RWPE2 (cell line): ENCODE measurements around the gene UGGT2.

Source experiments
- ATAC-seq: fragments of 200-7000 bp; cut with Tn5 transposase; 3 replicates; pipeline ENCODE4 v1.9.1; 2021; ENCODE audit warnings: low read depth
- DNase-seq: peaks from one replicate; pipeline ENCODE4 v3.0.0-alpha.2; 2020; ENCODE audit warnings: low spot score
- H3K27ac ChIP-seq: fragments of 450-650 bp; 2 replicates; pipeline ENCODE4 v1.5.1; 2017; ENCODE audit warnings: mild to moderate bottlenecking; ENCODE audit not compliant: poor library complexity, severe bottlenecking
- H3K27me3 ChIP-seq: fragments of 250-450 bp; sonication (Bioruptor Pico); 2 replicates; pipeline ENCODE4 v1.5.1; 2021; ENCODE audit warnings: mild to moderate bottlenecking, moderate library complexity; ENCODE audit not compliant: insufficient read depth, poor library complexity, severe bottlenecking
- H3K36me3 ChIP-seq: fragments of 250-450 bp; sonication (Bioruptor Pico); 2 replicates; pipeline ENCODE4 v1.5.1; 2020; ENCODE audit warnings: low read depth, mild to moderate bottlenecking, moderate library complexity
- H3K4me1 ChIP-seq: fragments of 250-450 bp; sonication (Bioruptor Pico); 2 replicates; pipeline ENCODE4 v1.5.1; 2021; ENCODE audit warnings: mild to moderate bottlenecking, moderate library complexity; ENCODE audit not compliant: insufficient read depth, poor library complexity, severe bottlenecking
- H3K4me3 ChIP-seq: fragments of 250-450 bp; sonication (Bioruptor Pico); 2 replicates; pipeline ENCODE4 v1.5.1; 2021; ENCODE audit warnings: mild to moderate bottlenecking, moderate library complexity; ENCODE audit not compliant: severe bottlenecking
- H3K9me3 ChIP-seq: fragments of 250-450 bp; sonication (Bioruptor Pico); 2 replicates; pipeline ENCODE4 v1.5.1; 2021; ENCODE audit warnings: mild to moderate bottlenecking, moderate library complexity; ENCODE audit not compliant: severe bottlenecking
- TF ChIP-seq, protein P1 (sequence below): fragments of 450-650 bp; IDR thresholded peaks from one replicate; pipeline ENCODE4 v1.5.1; 2017; ENCODE audit warnings: mild to moderate bottlenecking, moderate library complexity; ENCODE audit not compliant: poor library complexity, severe bottlenecking

The UGGT2 gene

DNA sequence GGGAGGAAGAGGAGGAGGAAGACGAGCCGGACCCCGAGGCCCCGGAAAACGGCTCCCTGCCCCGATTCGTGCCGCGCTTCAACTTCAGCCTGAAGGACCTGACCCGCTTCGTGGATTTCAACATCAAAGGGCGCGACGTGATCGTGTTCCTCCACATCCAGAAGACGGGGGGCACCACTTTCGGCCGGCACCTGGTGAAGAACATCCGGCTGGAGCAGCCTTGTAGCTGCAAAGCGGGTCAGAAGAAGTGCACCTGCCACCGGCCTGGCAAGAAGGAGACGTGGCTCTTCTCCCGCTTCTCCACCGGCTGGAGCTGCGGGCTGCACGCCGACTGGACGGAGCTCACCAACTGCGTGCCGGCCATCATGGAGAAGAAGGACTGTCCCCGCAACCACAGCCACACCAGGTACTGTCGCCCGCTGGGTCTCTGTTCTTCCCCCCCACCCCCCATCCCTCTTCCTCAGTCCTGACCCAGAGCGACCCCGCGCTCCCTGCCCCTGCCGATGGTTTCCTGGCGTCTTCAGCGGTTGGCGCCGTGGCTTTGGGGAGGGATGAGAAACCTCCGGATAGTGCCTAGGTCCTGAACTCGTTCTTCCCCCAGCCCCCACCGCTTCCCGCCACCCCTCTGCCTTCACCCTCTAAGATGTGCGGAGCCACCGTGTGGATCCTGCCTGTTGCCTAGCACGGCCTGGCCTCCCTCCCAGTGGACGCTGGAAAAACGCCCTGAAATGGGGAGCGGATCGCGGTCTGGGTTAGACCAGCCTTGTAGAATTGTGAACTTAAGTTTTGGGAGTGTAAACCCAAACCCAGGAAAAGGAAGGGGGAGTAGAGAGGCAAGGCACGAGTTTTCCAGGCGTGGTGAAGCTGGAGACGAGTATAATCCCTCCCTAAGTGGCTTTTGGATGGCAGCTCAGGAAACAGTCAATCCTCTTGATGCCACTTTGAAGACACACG, 38.2 kb upstream of the UGGT2 start:
- H3K36me3 ChIP-seq, result no peaks in the 10 kb centered on the region
- H3K27ac ChIP-seq, result no peak overlapping the region
- ATAC-seq (peak; percentile 30; the same call in 1 of the 3 replicates), DNase-seq (no peak)
- TF ChIP-seq, protein P1, sequence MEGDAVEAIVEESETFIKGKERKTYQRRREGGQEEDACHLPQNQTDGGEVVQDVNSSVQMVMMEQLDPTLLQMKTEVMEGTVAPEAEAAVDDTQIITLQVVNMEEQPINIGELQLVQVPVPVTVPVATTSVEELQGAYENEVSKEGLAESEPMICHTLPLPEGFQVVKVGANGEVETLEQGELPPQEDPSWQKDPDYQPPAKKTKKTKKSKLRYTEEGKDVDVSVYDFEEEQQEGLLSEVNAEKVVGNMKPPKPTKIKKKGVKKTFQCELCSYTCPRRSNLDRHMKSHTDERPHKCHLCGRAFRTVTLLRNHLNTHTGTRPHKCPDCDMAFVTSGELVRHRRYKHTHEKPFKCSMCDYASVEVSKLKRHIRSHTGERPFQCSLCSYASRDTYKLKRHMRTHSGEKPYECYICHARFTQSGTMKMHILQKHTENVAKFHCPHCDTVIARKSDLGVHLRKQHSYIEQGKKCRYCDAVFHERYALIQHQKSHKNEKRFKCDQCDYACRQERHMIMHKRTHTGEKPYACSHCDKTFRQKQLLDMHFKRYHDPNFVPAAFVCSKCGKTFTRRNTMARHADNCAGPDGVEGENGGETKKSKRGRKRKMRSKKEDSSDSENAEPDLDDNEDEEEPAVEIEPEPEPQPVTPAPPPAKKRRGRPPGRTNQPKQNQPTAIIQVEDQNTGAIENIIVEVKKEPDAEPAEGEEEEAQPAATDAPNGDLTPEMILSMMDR, result no peak
- peaks cover 71% of the 10 kb centered on the region for H3K27me3 ChIP-seq
- no peaks in the 10 kb centered on the region for H3K9me3 ChIP-seq
- H3K4me3 ChIP-seq, result peak overlapping the region; percentile 24
- no peaks in the 10 kb centered on the region for H3K4me1 ChIP-seq

GRCh38 chr13:96090240-96091101, 37.3 kb upstream of the UGGT2 start:
- DNase-seq (no peak), ATAC-seq (peak; percentile 45)
- Histone ChIP-seq H3K27ac (no peak overlapping the region), H3K36me3 (no peaks in the 10 kb centered on the region), H3K9me3 (no peaks in the 10 kb centered on the region), H3K27me3 (peaks cover 74% of the 10 kb centered on the region), H3K4me1 (no peaks in the 10 kb centered on the region), H3K4me3 (peak overlapping the region; percentile 24)
- TF ChIP-seq, protein P1, result no peak

- ATAC-seq, result peak; percentile 38; the same call in 1 of the 3 replicates
Measured at GRCh38 chr13:96089749-96090239, 36.6 kb upstream of the UGGT2 start, which contains the start of gene HS6ST3. Gene HS6ST3 (plus strand): TSS chr13:96090107.

GRCh38 chr13:96089139-96089538, 35.9 kb upstream of the UGGT2 start:
- H3K4me1 ChIP-seq, result no peaks in the 10 kb centered on the region
- TF ChIP-seq, protein P1, result no peak
- H3K9me3 ChIP-seq, result no peaks in the 10 kb centered on the region
- ATAC-seq, result no peak
- no peak overlapping the region for H3K4me3 ChIP-seq
- H3K36me3 ChIP-seq, result no peaks in the 10 kb centered on the region
- no peak overlapping the region for H3K27ac ChIP-seq
- DNase-seq, result no peak
- peaks cover 72% of the 10 kb centered on the region for H3K27me3 ChIP-seq

More at GRCh38 chr13:96089749-96090239, 36.6 kb upstream of the UGGT2 start, which contains the start of gene HS6ST3:
- H3K27me3 ChIP-seq, result peaks cover 74% of the 10 kb centered on the region
- no peaks in the 10 kb centered on the region for H3K36me3 ChIP-seq
- TF ChIP-seq, protein P1, result no peak
- peak within 1 kb of the TSS; percentile 24 for H3K4me3 ChIP-seq
- DNase-seq, result no peak
- H3K27ac ChIP-seq, result no peak within 1 kb of the TSS
- no peaks in the 10 kb centered on the region for H3K4me1 ChIP-seq
- H3K9me3 ChIP-seq, result no peaks in the 10 kb centered on the region
